C4-2B (cell line): ENCODE data around the gene ATM.
"Not testable (repeated sequence)": the region's sequence is repeated elsewhere in the genome, so short reads cannot be mapped to it uniquely, and the experiment has no call there.

Experiments
- H3K27ac ChIP-seq: fragments of 450-650 bp; 2 replicates; pipeline ENCODE4 v1.5.1; 2017
- CTCF ChIP-seq: fragments of 450-650 bp; conservative IDR thresholded peaks from 2 replicates; pipeline ENCODE4 v1.5.1; 2017; ENCODE audit warnings: mild to moderate bottlenecking
- ZFX ChIP-seq: fragments of 450-650 bp; IDR thresholded peaks from 2 replicates; pipeline ENCODE4 v1.6.1; 2017

ATM gene

GRCh38 chr11:108388576-108388975 is 165.7 kb downstream of the ATM start:
- no peak for TF ChIP-seq ZFX
- no peak for TF ChIP-seq CTCF
- H3K27ac ChIP-seq: no peak overlapping the region

GRCh38 chr11:108392353-108392752 is 169.5 kb downstream of the ATM start:
- TF ChIP-seq ZFX: no peak
- no peak overlapping the region for H3K27ac ChIP-seq

- no peak for TF ChIP-seq ZFX
- no peak for TF ChIP-seq CTCF
- no peak overlapping the region for H3K27ac ChIP-seq
Observed at GRCh38 chr11:108393046-108393445, 170.2 kb downstream of the ATM start.

- no peak overlapping the region for H3K27ac ChIP-seq
- TF ChIP-seq ZFX (no peak), CTCF (no peak)
Observed at GRCh38 chr11:108394744-108395284, 171.9 kb downstream of the ATM start.

- H3K27ac ChIP-seq: not testable (repeated sequence)
Observed at GRCh38 chr11:108396672-108397071, 173.8 kb downstream of the ATM start.

- H3K27ac ChIP-seq: no peak overlapping the region
- TF ChIP-seq ZFX: no peak
- no peak for TF ChIP-seq CTCF
Observed at GRCh38 chr11:108398439-108398838, 175.6 kb downstream of the ATM start.

GRCh38 chr11:108402241-108402640 is 179.4 kb downstream of the ATM start:
- no peak overlapping the region for H3K27ac ChIP-seq
- TF ChIP-seq CTCF: no peak
- no peak for TF ChIP-seq ZFX

GRCh38 chr11:108403052-108403451 is 180.2 kb downstream of the ATM start:
- H3K27ac ChIP-seq: no peak overlapping the region
- no peak for TF ChIP-seq ZFX
- no peak for TF ChIP-seq CTCF

- no peak overlapping the region for H3K27ac ChIP-seq
Observed at GRCh38 chr11:108405706-108406105, 182.8 kb downstream of the ATM start.

More at GRCh38 chr11:108405706-108406105, 182.8 kb downstream of the ATM start:
- no peak for TF ChIP-seq ZFX
- TF ChIP-seq CTCF: no peak
